ENCODE measurements around the gene CHMP6. TPM values are rescaled to one million over a fixed set of nuclear protein-coding genes. Genes with fewer than 3 reads are reported as not detected.

CHMP6 gene
- total RNA-seq, 4 donors from 2014 or later = 17.5 to 35.6 (median 23.1) TPM

- DNase-seq (ENCODE audit: low spot score in 2 of 2) = peak in 1 of 2 donors; percentile 58
- WGBS = 90% methylated on average over 16 of the region's 17 CpGs
Measured at GRCh38 chr17:80945736-80946135, 45.9 kb upstream of the CHMP6 start.

GRCh38 chr17:80946449-80946848, 45.2 kb upstream of the CHMP6 start:
- DNase-seq (ENCODE audit: low spot score in 2 of 2) = no peak
- 97% methylated on average over 8 of the region's 8 CpGs for WGBS

More at GRCh38 chr17:80945736-80946135, 45.9 kb upstream of the CHMP6 start:
- Histone ChIP-seq H3K36me3 (peaks cover 46% of the 10 kb centered on the region), H3K9me3 (no peaks in the 10 kb centered on the region), H3K27ac (no peak overlapping the region), H3K4me1 (peaks cover 23% of the 10 kb centered on the region), H3K4me3 (no peak overlapping the region), H3K27me3 (no peaks in the 10 kb centered on the region)
- TF ChIP-seq CTCF (IDR thresholded peaks at IDR 0.05) (no peak), EP300 (IDR thresholded peaks at IDR 0.05) (no peak), POLR2A (IDR thresholded peaks at IDR 0.05) (no peak), POLR2AphosphoS5 (IDR thresholded peaks at IDR 0.05) (no peak)

GRCh38 chr17:80947200-80947940, 44.3 kb upstream of the CHMP6 start:
- peak in 1 of 2 donors; percentile 48 for DNase-seq (ENCODE audit: low spot score in 2 of 2)
- H3K4me3 ChIP-seq = no peak overlapping the region
- no peak overlapping the region for H3K27ac ChIP-seq
- H3K27me3 ChIP-seq = no peaks in the 10 kb centered on the region
- H3K36me3 ChIP-seq = peaks cover 56% of the 10 kb centered on the region
- TF ChIP-seq CTCF (IDR thresholded peaks at IDR 0.05) (no peak), POLR2AphosphoS5 (IDR thresholded peaks at IDR 0.05) (no peak), POLR2A (IDR thresholded peaks at IDR 0.05) (no peak), EP300 (IDR thresholded peaks at IDR 0.05) (no peak)
- H3K4me1 ChIP-seq = peaks cover 14% of the 10 kb centered on the region
- H3K9me3 ChIP-seq = no peaks in the 10 kb centered on the region
- WGBS = 96% methylated on average over 19 of the region's 21 CpGs

More at GRCh38 chr17:80946449-80946848, 45.2 kb upstream of the CHMP6 start:
- Histone ChIP-seq H3K4me1 (peaks cover 23% of the 10 kb centered on the region), H3K27ac (no peak overlapping the region), H3K4me3 (no peak overlapping the region), H3K27me3 (no peaks in the 10 kb centered on the region), H3K9me3 (no peaks in the 10 kb centered on the region), H3K36me3 (peaks cover 52% of the 10 kb centered on the region)
- TF ChIP-seq CTCF (IDR thresholded peaks at IDR 0.05) (no peak), POLR2AphosphoS5 (IDR thresholded peaks at IDR 0.05) (no peak), POLR2A (IDR thresholded peaks at IDR 0.05) (no peak), EP300 (IDR thresholded peaks at IDR 0.05) (no peak)

- H3K9me3 ChIP-seq = no peaks in the 10 kb centered on the region
- H3K27ac ChIP-seq = no peak overlapping the region
- H3K4me3 ChIP-seq = no peak overlapping the region
- H3K4me1 ChIP-seq = peaks cover 5% of the 10 kb centered on the region
- 81% methylated on average over 46 of the region's 48 CpGs for WGBS
- H3K27me3 ChIP-seq = no peaks in the 10 kb centered on the region
- TF ChIP-seq CTCF (IDR thresholded peaks at IDR 0.05) = no peak
- no peak for TF ChIP-seq POLR2AphosphoS5 (IDR thresholded peaks at IDR 0.05)
- no peak for TF ChIP-seq EP300 (IDR thresholded peaks at IDR 0.05)
- TF ChIP-seq POLR2A (IDR thresholded peaks at IDR 0.05) = no peak
- H3K36me3 ChIP-seq = peaks cover 56% of the 10 kb centered on the region
- DNase-seq (ENCODE audit: low spot score in 2 of 2) = peak in 1 of 2 donors; percentile 55
Measured at GRCh38 chr17:80948019-80948975, 43.3 kb upstream of the CHMP6 start.

Measured in suprapubic skin (tissue), 4 donors.